Measurements from ENCODE around the gene IWS1.

DNA sequence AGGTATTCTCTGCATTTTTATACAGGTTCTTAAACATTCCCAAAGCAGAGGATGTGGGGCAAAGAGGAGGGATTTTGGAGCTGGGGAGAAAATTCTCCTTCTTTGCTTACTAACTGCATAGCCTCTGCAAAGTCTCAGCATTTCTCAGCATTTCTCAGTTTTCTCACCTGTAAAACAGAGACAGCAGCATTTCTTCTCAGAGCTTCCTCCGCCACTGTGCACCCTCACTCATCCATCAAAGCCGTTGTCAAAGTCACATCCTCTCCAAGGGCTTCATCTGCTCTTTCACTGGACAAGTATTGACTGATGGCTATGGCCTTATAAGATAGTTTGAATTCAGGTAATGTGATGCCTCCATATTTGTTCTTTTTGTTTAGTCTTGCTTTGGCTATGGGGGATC lies 26.6 kb upstream of the IWS1 start:
- TF ChIP-seq, protein P1, sequence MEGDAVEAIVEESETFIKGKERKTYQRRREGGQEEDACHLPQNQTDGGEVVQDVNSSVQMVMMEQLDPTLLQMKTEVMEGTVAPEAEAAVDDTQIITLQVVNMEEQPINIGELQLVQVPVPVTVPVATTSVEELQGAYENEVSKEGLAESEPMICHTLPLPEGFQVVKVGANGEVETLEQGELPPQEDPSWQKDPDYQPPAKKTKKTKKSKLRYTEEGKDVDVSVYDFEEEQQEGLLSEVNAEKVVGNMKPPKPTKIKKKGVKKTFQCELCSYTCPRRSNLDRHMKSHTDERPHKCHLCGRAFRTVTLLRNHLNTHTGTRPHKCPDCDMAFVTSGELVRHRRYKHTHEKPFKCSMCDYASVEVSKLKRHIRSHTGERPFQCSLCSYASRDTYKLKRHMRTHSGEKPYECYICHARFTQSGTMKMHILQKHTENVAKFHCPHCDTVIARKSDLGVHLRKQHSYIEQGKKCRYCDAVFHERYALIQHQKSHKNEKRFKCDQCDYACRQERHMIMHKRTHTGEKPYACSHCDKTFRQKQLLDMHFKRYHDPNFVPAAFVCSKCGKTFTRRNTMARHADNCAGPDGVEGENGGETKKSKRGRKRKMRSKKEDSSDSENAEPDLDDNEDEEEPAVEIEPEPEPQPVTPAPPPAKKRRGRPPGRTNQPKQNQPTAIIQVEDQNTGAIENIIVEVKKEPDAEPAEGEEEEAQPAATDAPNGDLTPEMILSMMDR (IDR thresholded peaks at IDR 0.05; ENCODE audit: poor library complexity) = no peak
- no peak for TF ChIP-seq EZH2 (IDR thresholded peaks at IDR 0.05; ENCODE audit: borderline replicate concordance)
